ENCODE measurements around the gene ABCD1. TPM values are rescaled to one million over a fixed set of nuclear protein-coding genes. Genes with fewer than 3 reads are reported as not detected.
"Not testable (repeated sequence)": the region's sequence is repeated elsewhere in the genome, so short reads cannot be mapped to it uniquely, and the experiment has no call there.

Gene ABCD1
- total and polyA plus RNA-seq, 9 donors = 7.2 to 11.4 (median 9.2) TPM

DNA sequence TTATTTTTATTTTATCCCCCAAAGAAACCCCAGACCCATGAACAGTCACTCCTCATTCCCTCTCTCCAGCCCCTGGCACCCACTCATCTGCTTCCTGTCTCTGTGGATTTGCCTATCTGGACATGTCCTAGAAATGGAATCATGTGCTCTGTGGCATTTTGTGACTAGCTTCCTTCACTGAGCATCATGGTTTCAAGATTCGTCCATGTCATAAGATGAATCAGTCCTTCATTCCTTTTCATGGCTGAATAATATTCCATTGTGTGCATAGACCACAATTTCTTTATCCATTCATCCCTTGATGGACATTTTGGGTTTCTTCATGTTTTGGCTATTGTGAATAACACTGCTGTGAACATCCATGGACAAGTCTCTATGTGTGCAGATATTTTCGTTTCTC is 10.2 kb downstream of the ABCD1 start:
- no peak for DNase-seq
- Histone ChIP-seq H3K27me3 (ENCODE audit: control insufficient read depth, insufficient read depth, low read length) (no peaks in the 10 kb centered on the region), H3K4me3 (ENCODE audit: low read length) (no peak overlapping the region), H3K9me3 (replicated peaks; ENCODE audit: control insufficient read depth, low read depth, low read length) (peaks cover 2% of the 10 kb centered on the region), H3K36me3 (ENCODE audit: control insufficient read depth, insufficient read depth, low read length) (peaks cover 3% of the 10 kb centered on the region), H3K4me1 (ENCODE audit: control insufficient read depth, insufficient read depth, low read length) (peaks cover 4% of the 10 kb centered on the region), H3K27ac (ENCODE audit: low read length) (no peak overlapping the region)
- WGBS (ENCODE audit: insufficient coverage) = no CpG with 5 or more reads among the region's 2 CpGs

DNA sequence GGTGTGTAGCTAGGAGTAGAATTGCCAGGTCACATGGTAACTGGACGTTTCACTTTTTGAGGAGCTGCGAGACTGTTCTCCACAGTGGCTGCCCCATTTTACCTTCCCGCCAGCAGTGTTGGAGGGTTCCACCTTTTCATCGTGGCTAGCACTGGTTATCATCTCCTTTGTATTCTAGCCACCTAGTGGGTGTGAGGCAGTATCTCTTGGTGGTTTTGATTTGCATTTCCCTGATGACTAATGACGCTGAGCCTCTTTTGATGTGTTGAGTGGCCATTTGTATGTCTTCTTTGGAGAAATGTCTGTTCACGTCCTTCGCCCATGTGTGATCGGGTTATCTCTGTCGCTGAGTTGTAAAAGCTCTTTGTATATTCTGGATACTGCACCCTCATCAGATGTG is 10.6 kb downstream of the ABCD1 start:
- DNase-seq = no peak
- Histone ChIP-seq H3K36me3 (ENCODE audit: control insufficient read depth, insufficient read depth, low read length) (peaks cover 3% of the 10 kb centered on the region), H3K4me1 (ENCODE audit: control insufficient read depth, insufficient read depth, low read length) (peaks cover 4% of the 10 kb centered on the region), H3K27ac (ENCODE audit: low read length) (no peak overlapping the region), H3K27me3 (ENCODE audit: control insufficient read depth, insufficient read depth, low read length) (no peaks in the 10 kb centered on the region), H3K4me3 (ENCODE audit: low read length) (no peak overlapping the region), H3K9me3 (replicated peaks; ENCODE audit: control insufficient read depth, low read depth, low read length) (peaks cover 2% of the 10 kb centered on the region)
- whole genome bisulfite sequencing (ENCODE audit: insufficient coverage) = 83% methylated on average over 2 of the region's 9 CpGs

- DNase-seq = no peak
- 80% methylated on average over 23 of the region's 30 CpGs for WGBS (ENCODE audit: insufficient coverage)
- H3K27me3 ChIP-seq (ENCODE audit: control insufficient read depth, insufficient read depth, low read length) = no peaks in the 10 kb centered on the region
Observed at GRCh38 chrX:153736071-153736820, 11.6 kb downstream of the ABCD1 start.

GRCh38 chrX:153736871-153737441 is 12.3 kb downstream of the ABCD1 start:
- H3K36me3 ChIP-seq (ENCODE audit: control insufficient read depth, insufficient read depth, low read length) = peaks cover 3% of the 10 kb centered on the region
- WGBS (ENCODE audit: insufficient coverage) = 74% methylated on average over 8 of the region's 15 CpGs
- H3K27me3 ChIP-seq (ENCODE audit: control insufficient read depth, insufficient read depth, low read length) = no peaks in the 10 kb centered on the region
- H3K4me1 ChIP-seq (ENCODE audit: control insufficient read depth, insufficient read depth, low read length) = peaks cover 4% of the 10 kb centered on the region
- no peak for DNase-seq
- peaks cover 2% of the 10 kb centered on the region for H3K9me3 ChIP-seq (replicated peaks; ENCODE audit: control insufficient read depth, low read depth, low read length)
- no peak overlapping the region for H3K27ac ChIP-seq (ENCODE audit: low read length)
- H3K4me3 ChIP-seq (ENCODE audit: low read length) = no peak overlapping the region

More at GRCh38 chrX:153736071-153736820, 11.6 kb downstream of the ABCD1 start:
- Histone ChIP-seq H3K4me3 (ENCODE audit: low read length) (no peak overlapping the region), H3K4me1 (ENCODE audit: control insufficient read depth, insufficient read depth, low read length) (peaks cover 4% of the 10 kb centered on the region), H3K9me3 (replicated peaks; ENCODE audit: control insufficient read depth, low read depth, low read length) (peaks cover 2% of the 10 kb centered on the region), H3K27ac (ENCODE audit: low read length) (no peak overlapping the region), H3K36me3 (ENCODE audit: control insufficient read depth, insufficient read depth, low read length) (peaks cover 3% of the 10 kb centered on the region)

DNA sequence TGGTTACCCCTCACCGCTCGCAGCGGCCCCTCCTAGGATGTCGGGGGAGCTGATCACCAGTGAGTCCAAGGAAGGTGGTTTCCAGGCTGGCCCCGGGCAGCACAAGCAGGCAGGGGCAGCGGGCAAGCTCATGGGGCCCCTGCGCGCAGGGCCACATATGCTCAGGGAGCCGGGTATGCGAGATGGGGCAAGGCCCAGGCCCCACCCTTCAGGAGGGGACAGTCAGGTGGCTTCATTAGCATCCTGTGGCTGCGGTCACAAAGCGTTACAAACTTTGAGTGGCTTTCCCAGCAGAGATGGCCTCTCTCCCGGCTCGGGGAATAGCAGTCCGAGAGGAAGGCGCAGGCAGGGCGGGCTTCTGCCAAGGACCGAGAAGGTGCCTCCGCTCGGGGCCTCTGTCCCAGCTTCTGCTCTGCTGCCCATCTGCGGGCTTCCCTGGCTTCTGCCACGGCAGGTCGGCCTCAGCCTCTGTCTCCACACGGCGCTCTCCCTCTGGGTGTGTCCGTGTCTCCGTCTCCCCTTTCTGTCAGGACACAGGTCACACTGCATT is 13.5 kb downstream of the ABCD1 start:
- 87% methylated on average over 25 of the region's 27 CpGs for WGBS (ENCODE audit: insufficient coverage)
- no peak for DNase-seq
- Histone ChIP-seq H3K4me3 (ENCODE audit: low read length) (no peak overlapping the region), H3K9me3 (replicated peaks; ENCODE audit: control insufficient read depth, low read depth, low read length) (peaks cover 2% of the 10 kb centered on the region), H3K4me1 (ENCODE audit: control insufficient read depth, insufficient read depth, low read length) (peaks cover 6% of the 10 kb centered on the region), H3K36me3 (ENCODE audit: control insufficient read depth, insufficient read depth, low read length) (peaks cover 3% of the 10 kb centered on the region), H3K27me3 (ENCODE audit: control insufficient read depth, insufficient read depth, low read length) (no peaks in the 10 kb centered on the region), H3K27ac (ENCODE audit: low read length) (no peak overlapping the region)

- H3K27me3 ChIP-seq (ENCODE audit: control insufficient read depth, insufficient read depth, low read length) = no peaks in the 10 kb centered on the region
- peaks cover 20% of the 10 kb centered on the region for H3K4me1 ChIP-seq (ENCODE audit: control insufficient read depth, insufficient read depth, low read length)
- no peak overlapping the region for H3K4me3 ChIP-seq (ENCODE audit: low read length)
- peaks cover 1% of the 10 kb centered on the region for H3K9me3 ChIP-seq (replicated peaks; ENCODE audit: control insufficient read depth, low read depth, low read length)
- H3K36me3 ChIP-seq (ENCODE audit: control insufficient read depth, insufficient read depth, low read length) = peaks cover 3% of the 10 kb centered on the region
- WGBS (ENCODE audit: insufficient coverage) = 80% methylated on average over 20 of the region's 29 CpGs
- no peak overlapping the region for H3K27ac ChIP-seq (ENCODE audit: low read length)
- no peak for DNase-seq
Observed at GRCh38 chrX:153739754-153740486, 15.3 kb downstream of the ABCD1 start.

DNA sequence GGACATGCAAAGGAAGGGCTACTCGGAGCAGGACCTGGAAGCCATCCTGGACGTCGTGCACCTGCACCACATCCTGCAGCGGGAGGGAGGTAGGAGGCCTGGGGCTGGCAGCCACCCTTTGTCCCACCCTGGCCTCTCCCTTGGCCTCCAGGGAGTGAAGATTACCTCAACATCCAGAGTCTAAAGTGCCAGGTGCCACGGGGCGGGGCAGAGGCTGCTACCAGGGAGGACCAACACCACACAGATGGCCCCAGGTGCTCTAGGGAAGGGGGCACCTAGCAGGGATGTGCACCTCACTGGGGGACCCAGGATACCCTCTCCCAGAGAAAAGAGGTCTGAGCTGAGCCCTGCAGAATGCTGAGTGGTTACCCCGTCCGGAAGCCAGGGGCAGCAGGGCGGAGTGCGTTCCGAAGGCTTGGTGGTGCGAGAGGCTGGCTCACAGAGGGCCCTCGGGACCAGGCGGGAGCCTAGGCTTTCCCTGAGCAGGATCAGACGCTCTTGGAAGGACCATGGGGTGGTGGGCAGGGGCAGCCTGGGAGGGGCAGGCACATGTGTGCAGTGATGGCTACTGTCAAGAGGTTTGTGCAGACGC is 16.1 kb downstream of the ABCD1 start:
- H3K27me3 ChIP-seq (ENCODE audit: control insufficient read depth, insufficient read depth, low read length) = no peaks in the 10 kb centered on the region
- H3K4me1 ChIP-seq (ENCODE audit: control insufficient read depth, insufficient read depth, low read length) = peaks cover 20% of the 10 kb centered on the region
- H3K27ac ChIP-seq (ENCODE audit: low read length) = no peak overlapping the region
- no peaks in the 10 kb centered on the region for H3K36me3 ChIP-seq (ENCODE audit: control insufficient read depth, insufficient read depth, low read length)
- H3K4me3 ChIP-seq (ENCODE audit: low read length) = no peak overlapping the region
- DNase-seq = no peak
- H3K9me3 ChIP-seq (replicated peaks; ENCODE audit: control insufficient read depth, low read depth, low read length) = no peaks in the 10 kb centered on the region
- 85% methylated on average over 13 of the region's 16 CpGs for WGBS (ENCODE audit: insufficient coverage)

GRCh38 chrX:153741446-153741845 is 16.8 kb downstream of the ABCD1 start:
- DNase-seq = no peak
- WGBS (ENCODE audit: insufficient coverage) = 88% methylated on average over 10 of the region's 14 CpGs
- H3K4me1 ChIP-seq (ENCODE audit: control insufficient read depth, insufficient read depth, low read length) = peaks cover 19% of the 10 kb centered on the region

DNA sequence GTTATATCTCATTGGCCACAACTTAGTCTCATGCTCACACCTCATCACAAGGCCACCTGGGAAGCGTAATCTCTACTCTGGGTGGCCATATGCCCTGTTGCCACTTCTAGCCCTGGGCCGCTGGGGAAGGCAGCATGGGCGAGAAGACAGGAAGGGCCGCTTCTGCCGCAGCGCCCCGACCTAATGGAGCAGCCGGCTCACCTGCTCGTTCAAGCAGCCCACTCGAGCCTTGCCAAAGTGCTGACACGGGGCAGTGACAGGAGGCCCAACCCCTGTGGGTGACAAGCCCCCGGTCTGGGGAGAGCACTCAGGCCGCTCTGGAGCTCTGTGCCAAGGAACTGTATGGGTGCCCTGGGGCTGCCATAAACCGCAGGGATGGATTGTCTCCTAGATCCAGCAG is 17.5 kb downstream of the ABCD1 start:
- H3K4me1 ChIP-seq (ENCODE audit: control insufficient read depth, insufficient read depth, low read length) = peaks cover 16% of the 10 kb centered on the region
- WGBS (ENCODE audit: insufficient coverage) = 96% methylated on average over 12 of the region's 14 CpGs
- H3K4me3 ChIP-seq (ENCODE audit: low read length); H3K9me3 ChIP-seq (replicated peaks; ENCODE audit: control insufficient read depth, low read depth, low read length); H3K27ac ChIP-seq (ENCODE audit: low read length); H3K36me3 ChIP-seq (ENCODE audit: control insufficient read depth, insufficient read depth, low read length); H3K27me3 ChIP-seq (ENCODE audit: control insufficient read depth, insufficient read depth, low read length); DNase-seq: not testable (repeated sequence)

More at GRCh38 chrX:153741446-153741845, 16.8 kb downstream of the ABCD1 start:
- H3K36me3 ChIP-seq (ENCODE audit: control insufficient read depth, insufficient read depth, low read length) = no peaks in the 10 kb centered on the region
- no peaks in the 10 kb centered on the region for H3K9me3 ChIP-seq (replicated peaks; ENCODE audit: control insufficient read depth, low read depth, low read length)
- H3K27me3 ChIP-seq (ENCODE audit: control insufficient read depth, insufficient read depth, low read length) = no peaks in the 10 kb centered on the region
- no peak overlapping the region for H3K4me3 ChIP-seq (ENCODE audit: low read length)
- H3K27ac ChIP-seq (ENCODE audit: low read length) = no peak overlapping the region
